Measurements from ENCODE around the gene PRKN. TPM values are rescaled to one million over a fixed set of nuclear protein-coding genes. Genes with fewer than 3 reads are reported as not detected.

Gene PRKN
- total and polyA plus RNA-seq, 2 donors (not counting 3 experiments of a cell fraction or from before 2014, with no cell fraction given): 0.06 TPM; not detected in 1

- FAIRE-seq: peak; percentile 55
- DNase-seq (ENCODE audit: low read depth, low spot score): no peak
- H3K27me3 ChIP-seq (ENCODE audit: control insufficient read depth in 2 of 2, insufficient read depth in 2 of 2, low read length in 2 of 2): no peaks in the 10 kb centered on the region
- H3K9me3 ChIP-seq (replicated peaks; ENCODE audit: control insufficient read depth, insufficient read depth, low read length): no peaks in the 10 kb centered on the region
- intact Hi-C loops (cut with micrococcal nuclease): no loop called here
- ChIA-PET CTCF (no interaction called here), POLR2A (no interaction called here)
- H3K9ac ChIP-seq (replicated peaks; ENCODE audit: extremely low read depth, insufficient read depth, low read length): no peak overlapping the region
- no peak overlapping the region for H3K4me3 ChIP-seq (replicated peaks in 1 of 3; ENCODE audit: insufficient read depth in 1 of 3, low read depth in 1 of 3, low read length in 3 of 3)
- H3K9me1 ChIP-seq (replicated peaks; ENCODE audit: control insufficient read depth, extremely low read depth, insufficient read depth, low read length): no peaks in the 10 kb centered on the region
- no peak overlapping the region for H2AFZ ChIP-seq (ENCODE audit: low read depth, low read length)
- H3K27ac ChIP-seq (ENCODE audit: insufficient read depth, low read depth, low read length): no peak overlapping the region
- H3K4me1 ChIP-seq (ENCODE audit: control insufficient read depth, extremely low read depth, insufficient read depth, low read length): peaks cover 12% of the 10 kb centered on the region
- H3K79me2 ChIP-seq (ENCODE audit: control insufficient read depth, insufficient read depth, low read length): no peaks in the 10 kb centered on the region
- dilution Hi-C loops (cut with MboI; ENCODE audit: extremely low pct_ligation_motif_present, low sequenced_read_pairs): no loop called here
- no peaks in the 10 kb centered on the region for H3K36me3 ChIP-seq (ENCODE audit: control insufficient read depth in 2 of 2, extremely low read depth in 1 of 2, insufficient read depth in 2 of 2, low read length in 2 of 2)
- TF ChIP-seq CTCF (IDR thresholded peaks at IDR 0.05; ENCODE audit: extremely low read depth in 1 of 2, insufficient read depth in 1 of 2, low read depth in 1 of 2, low read length in 2 of 2) (no peak), JUN (IDR thresholded peaks at IDR 0.05; ENCODE audit: borderline replicate concordance, insufficient read depth, insufficient read length, low read depth) (no peak), MAX (IDR thresholded peaks at IDR 0.05; ENCODE audit: insufficient read depth, insufficient read length) (no peak), FOS (IDR thresholded peaks at IDR 0.05; ENCODE audit: borderline replicate concordance, insufficient read depth, low read length) (no peak), POLR2A (IDR thresholded peaks at IDR 0.05; ENCODE audit: low read depth, low read length) (no peak)
- no peak overlapping the region for H3K4me2 ChIP-seq (ENCODE audit: insufficient read depth, low read length)
- no peaks in the 10 kb centered on the region for H4K20me1 ChIP-seq (replicated peaks; ENCODE audit: control insufficient read depth, extremely low read depth, insufficient read depth, low read length)
- no TSS peak for BruUV-seq (replicated peaks)
Observed at GRCh38 chr6:161924516-161925116, 803.0 kb downstream of the PRKN start.

Data from endothelial cell of umbilical vein (primary cell).